Measurements from ENCODE around the gene PECR.

The PECR gene

GRCh38 chr2:216110620-216111019 is 29.0 kb upstream of the PECR start:
- TF ChIP-seq, protein P1, sequence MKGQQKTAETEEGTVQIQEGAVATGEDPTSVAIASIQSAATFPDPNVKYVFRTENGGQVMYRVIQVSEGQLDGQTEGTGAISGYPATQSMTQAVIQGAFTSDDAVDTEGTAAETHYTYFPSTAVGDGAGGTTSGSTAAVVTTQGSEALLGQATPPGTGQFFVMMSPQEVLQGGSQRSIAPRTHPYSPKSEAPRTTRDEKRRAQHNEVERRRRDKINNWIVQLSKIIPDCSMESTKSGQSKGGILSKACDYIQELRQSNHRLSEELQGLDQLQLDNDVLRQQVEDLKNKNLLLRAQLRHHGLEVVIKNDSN (IDR thresholded peaks at IDR 0.05): no peak
- TF ChIP-seq CEBPB (IDR thresholded peaks at IDR 0.05): no peak
- no peak for TF ChIP-seq TAF1 (IDR thresholded peaks at IDR 0.05; ENCODE audit: low read depth)
- TF ChIP-seq YY1 (IDR thresholded peaks at IDR 0.05; ENCODE audit: low read depth): no peak
- no peak for TF ChIP-seq RAD21 (IDR thresholded peaks at IDR 0.05; ENCODE audit: low read depth)
- TF ChIP-seq FOXM1 (IDR thresholded peaks at IDR 0.05; ENCODE audit: borderline replicate concordance, low read depth): no peak
- TF ChIP-seq EGR1 (IDR thresholded peaks at IDR 0.05): no peak
- no peak for TF ChIP-seq ZBTB7A (IDR thresholded peaks at IDR 0.05; ENCODE audit: low read depth)
- no peak for TF ChIP-seq CREB1 (IDR thresholded peaks at IDR 0.05; ENCODE audit: low read depth)
- no peak for TF ChIP-seq EP300 (IDR thresholded peaks at IDR 0.05; ENCODE audit: borderline replicate concordance)
- TF ChIP-seq TEAD4 (IDR thresholded peaks at IDR 0.05): no peak
- no peak for TF ChIP-seq TCF12 (IDR thresholded peaks at IDR 0.05; ENCODE audit: low read depth)

DNA sequence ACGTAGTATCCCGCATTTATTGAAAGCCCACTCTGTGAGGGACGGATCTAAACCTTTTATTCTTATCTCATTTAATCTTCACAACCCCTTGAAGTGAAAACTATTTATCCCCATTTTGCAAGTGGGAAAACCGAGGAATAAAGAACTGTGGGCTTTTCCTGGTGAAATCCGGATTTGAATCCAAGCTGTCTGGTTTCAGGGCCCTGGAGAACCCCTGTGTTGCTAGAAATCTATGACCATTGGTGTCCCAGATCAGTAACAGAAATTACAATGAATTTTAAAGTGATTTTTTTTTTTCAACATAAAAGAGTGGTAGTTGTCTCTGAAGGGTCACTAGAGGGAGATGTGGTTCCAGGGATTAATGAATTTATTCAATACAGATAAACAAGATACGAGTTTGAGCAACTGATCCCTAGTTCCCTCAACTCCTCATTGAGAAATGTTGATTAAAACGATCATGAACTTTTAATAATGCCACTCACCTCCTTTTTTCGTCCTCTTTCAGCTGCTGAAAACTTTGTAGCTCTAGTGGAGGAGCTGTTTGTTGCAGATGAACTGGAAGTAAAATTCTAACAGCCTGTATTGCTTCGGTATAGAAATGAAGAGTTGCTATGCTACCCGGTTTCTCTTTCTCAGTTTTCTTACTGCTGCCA is 28.5 kb upstream of the PECR start:
- TF ChIP-seq TAF1 (IDR thresholded peaks at IDR 0.05; ENCODE audit: low read depth) (no peak; the same call in 1 of the 2 replicates), RAD21 (IDR thresholded peaks at IDR 0.05; ENCODE audit: low read depth) (no peak), EP300 (IDR thresholded peaks at IDR 0.05; ENCODE audit: borderline replicate concordance) (no peak)

GRCh38 chr2:216108967-216109921 is 27.6 kb upstream of the PECR start, which contains the start of gene XRCC5:
Gene XRCC5 (plus strand): TSS chr2:216109348. CDS start chr2:216109437, 89 bp downstream.
- TF ChIP-seq TAF1 (IDR thresholded peaks at IDR 0.05; ENCODE audit: low read depth) (peak; percentile 79), TEAD4 (IDR thresholded peaks at IDR 0.05) (peak; percentile 42; the same call in 1 of the 2 replicates), CEBPB (IDR thresholded peaks at IDR 0.05) (peak; percentile 97), CREB1 (IDR thresholded peaks at IDR 0.05; ENCODE audit: low read depth) (no peak), EGR1 (IDR thresholded peaks at IDR 0.05) (no peak), TCF12 (IDR thresholded peaks at IDR 0.05; ENCODE audit: low read depth) (peak; percentile 42), YY1 (IDR thresholded peaks at IDR 0.05; ENCODE audit: low read depth) (peak; percentile 67)
- TF ChIP-seq, protein P2, sequence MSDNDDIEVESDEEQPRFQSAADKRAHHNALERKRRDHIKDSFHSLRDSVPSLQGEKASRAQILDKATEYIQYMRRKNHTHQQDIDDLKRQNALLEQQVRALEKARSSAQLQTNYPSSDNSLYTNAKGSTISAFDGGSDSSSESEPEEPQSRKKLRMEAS (IDR thresholded peaks at IDR 0.05): peak; percentile 98

- TF ChIP-seq ZBTB7A (IDR thresholded peaks at IDR 0.05; ENCODE audit: low read depth) (no peak), TEAD4 (IDR thresholded peaks at IDR 0.05) (no peak), EGR1 (IDR thresholded peaks at IDR 0.05) (no peak), EP300 (IDR thresholded peaks at IDR 0.05; ENCODE audit: borderline replicate concordance) (no peak)
These were observed 26.8 kb upstream of the PECR start for GRCh38 chr2:216108310-216108966.

DNA sequence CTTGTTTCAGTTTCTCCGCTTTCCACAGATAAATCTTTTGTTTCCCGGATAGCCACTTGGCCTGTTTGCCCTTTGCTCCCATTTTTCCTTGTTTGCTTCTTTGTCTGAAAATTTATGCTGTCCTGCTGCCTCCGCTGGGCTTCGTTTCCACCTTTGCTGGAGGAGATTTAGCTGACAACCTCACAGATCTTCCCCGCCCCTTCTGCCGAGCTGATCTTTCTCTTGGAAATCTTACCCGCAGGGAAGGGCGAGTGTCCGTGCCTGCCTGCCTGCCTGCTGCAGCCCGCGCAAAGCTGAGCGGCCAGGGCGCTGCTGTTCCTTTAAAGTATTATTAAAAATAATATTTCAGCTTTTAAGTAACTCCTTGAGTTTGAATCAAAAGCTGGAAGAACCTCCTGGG is 26.2 kb upstream of the PECR start:
- TF ChIP-seq, protein P3, sequence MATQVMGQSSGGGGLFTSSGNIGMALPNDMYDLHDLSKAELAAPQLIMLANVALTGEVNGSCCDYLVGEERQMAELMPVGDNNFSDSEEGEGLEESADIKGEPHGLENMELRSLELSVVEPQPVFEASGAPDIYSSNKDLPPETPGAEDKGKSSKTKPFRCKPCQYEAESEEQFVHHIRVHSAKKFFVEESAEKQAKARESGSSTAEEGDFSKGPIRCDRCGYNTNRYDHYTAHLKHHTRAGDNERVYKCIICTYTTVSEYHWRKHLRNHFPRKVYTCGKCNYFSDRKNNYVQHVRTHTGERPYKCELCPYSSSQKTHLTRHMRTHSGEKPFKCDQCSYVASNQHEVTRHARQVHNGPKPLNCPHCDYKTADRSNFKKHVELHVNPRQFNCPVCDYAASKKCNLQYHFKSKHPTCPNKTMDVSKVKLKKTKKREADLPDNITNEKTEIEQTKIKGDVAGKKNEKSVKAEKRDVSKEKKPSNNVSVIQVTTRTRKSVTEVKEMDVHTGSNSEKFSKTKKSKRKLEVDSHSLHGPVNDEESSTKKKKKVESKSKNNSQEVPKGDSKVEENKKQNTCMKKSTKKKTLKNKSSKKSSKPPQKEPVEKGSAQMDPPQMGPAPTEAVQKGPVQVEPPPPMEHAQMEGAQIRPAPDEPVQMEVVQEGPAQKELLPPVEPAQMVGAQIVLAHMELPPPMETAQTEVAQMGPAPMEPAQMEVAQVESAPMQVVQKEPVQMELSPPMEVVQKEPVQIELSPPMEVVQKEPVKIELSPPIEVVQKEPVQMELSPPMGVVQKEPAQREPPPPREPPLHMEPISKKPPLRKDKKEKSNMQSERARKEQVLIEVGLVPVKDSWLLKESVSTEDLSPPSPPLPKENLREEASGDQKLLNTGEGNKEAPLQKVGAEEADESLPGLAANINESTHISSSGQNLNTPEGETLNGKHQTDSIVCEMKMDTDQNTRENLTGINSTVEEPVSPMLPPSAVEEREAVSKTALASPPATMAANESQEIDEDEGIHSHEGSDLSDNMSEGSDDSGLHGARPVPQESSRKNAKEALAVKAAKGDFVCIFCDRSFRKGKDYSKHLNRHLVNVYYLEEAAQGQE (IDR thresholded peaks at IDR 0.05; ENCODE audit: low read depth): no peak
- TF ChIP-seq CREB1 (IDR thresholded peaks at IDR 0.05; ENCODE audit: low read depth) (no peak), TAF1 (IDR thresholded peaks at IDR 0.05; ENCODE audit: low read depth) (no peak), RAD21 (IDR thresholded peaks at IDR 0.05; ENCODE audit: low read depth) (no peak), FOXM1 (IDR thresholded peaks at IDR 0.05; ENCODE audit: borderline replicate concordance, low read depth) (no peak), YY1 (IDR thresholded peaks at IDR 0.05; ENCODE audit: low read depth) (no peak), EGR1 (IDR thresholded peaks at IDR 0.05) (no peak)
- TF ChIP-seq, protein P2 (IDR thresholded peaks at IDR 0.05): no peak
- TF ChIP-seq, protein P1 (IDR thresholded peaks at IDR 0.05): no peak

DNA sequence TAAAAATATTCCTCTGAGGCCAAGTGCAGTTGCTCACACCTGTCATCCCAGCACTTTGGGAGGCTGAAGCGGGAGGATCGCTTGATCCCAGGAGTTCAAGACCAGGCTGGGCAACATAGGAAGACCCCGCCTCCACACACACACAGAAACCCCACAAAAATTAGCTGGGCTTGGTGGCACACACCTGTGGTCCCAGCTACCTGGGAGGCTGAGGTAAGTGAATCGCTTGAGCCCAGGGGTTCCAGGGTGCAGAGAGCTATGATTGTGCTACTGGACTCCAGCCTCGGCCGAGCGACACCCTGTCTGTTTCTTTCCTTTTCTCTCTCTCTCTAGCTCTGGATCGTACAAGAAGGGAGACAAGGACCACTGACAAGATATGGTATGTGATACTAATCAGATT is 25.7 kb upstream of the PECR start:
- TF ChIP-seq CREB1 (IDR thresholded peaks at IDR 0.05; ENCODE audit: low read depth): no peak
- no peak for TF ChIP-seq TCF12 (IDR thresholded peaks at IDR 0.05; ENCODE audit: low read depth)
- TF ChIP-seq RAD21 (IDR thresholded peaks at IDR 0.05; ENCODE audit: low read depth): no peak
- TF ChIP-seq TEAD4 (IDR thresholded peaks at IDR 0.05): no peak
- TF ChIP-seq, protein P3 (IDR thresholded peaks at IDR 0.05; ENCODE audit: low read depth): no peak
- no peak for TF ChIP-seq ZBTB7A (IDR thresholded peaks at IDR 0.05; ENCODE audit: low read depth)
- TF ChIP-seq YY1 (IDR thresholded peaks at IDR 0.05; ENCODE audit: low read depth): no peak
- TF ChIP-seq FOXM1 (IDR thresholded peaks at IDR 0.05; ENCODE audit: borderline replicate concordance, low read depth): no peak
- TF ChIP-seq, protein P1 (IDR thresholded peaks at IDR 0.05): no peak
- TF ChIP-seq, protein P2 (IDR thresholded peaks at IDR 0.05): no peak
- TF ChIP-seq CEBPB (IDR thresholded peaks at IDR 0.05): no peak
- no peak for TF ChIP-seq NFIC (IDR thresholded peaks at IDR 0.05)
- TF ChIP-seq EP300 (IDR thresholded peaks at IDR 0.05; ENCODE audit: borderline replicate concordance): no peak
- no peak for TF ChIP-seq EGR1 (IDR thresholded peaks at IDR 0.05)
- no peak for TF ChIP-seq TAF1 (IDR thresholded peaks at IDR 0.05; ENCODE audit: low read depth)

Data from Ishikawa (cell line).